ENCODE measurements around the gene LIPC. TPM values are rescaled to one million over a fixed set of nuclear protein-coding genes. Genes with fewer than 3 reads are reported as not detected.
A peak's percentile ranks its signal among the peaks of the same experiment; 100 is the strongest.

The LIPC gene
- total and polyA plus RNA-seq, 2 of the 4 experiments (the other 2 are of a cell fraction), result 0.07 TPM; not detected in 1

GRCh38 chr15:58432401-58432800, 610 bp downstream of the LIPC start:
- dilution Hi-C loops (cut with HindIII; ENCODE audit: low sequenced_read_pairs, unreplicated experiment) (no loop called here), intact Hi-C loops (cut with micrococcal nuclease) (no loop called here)
- WGBS, 2 experiments (ENCODE audit: extremely low coverage in 2 of 2, insufficient read length in 1 of 2), result 79% methylated on average over 3 of the region's 7 CpGs; no CpG with 5 or more reads in 1 of the 2 experiments

More at GRCh38 chr15:58432401-58432800, 610 bp downstream of the LIPC start:
- TF ChIP-seq FOS (IDR thresholded peaks at IDR 0.05; ENCODE audit: low read depth, low read length) (no peak), CEBPB (IDR thresholded peaks at IDR 0.05; ENCODE audit: low read depth, low read length) (peak; percentile 82), CHD1 (IDR thresholded peaks at IDR 0.05; ENCODE audit: low read depth, low read length) (no peak), CTCF (conservative IDR thresholded peaks at IDR 0.05; ENCODE audit: low read depth, low read length) (no peak), SMC3 (IDR thresholded peaks at IDR 0.05; ENCODE audit: low read depth, low read length) (no peak)
- Histone ChIP-seq H3K4ac (ENCODE audit: low read depth, low read length) (0 out of 2 replicates have a peak overlapping the region, but pooled peaks have one; percentile 24), H3K4me2 (ENCODE audit: low read depth, low read length) (peak overlapping the region; percentile 48), H2BK5ac (ENCODE audit: low read depth, low read length, poor library complexity, severe bottlenecking) (no peak overlapping the region), H4K91ac (ENCODE audit: insufficient read depth, low read depth, low read length) (no peak overlapping the region), H3K4me1 (ENCODE audit: control insufficient read depth, insufficient read depth, low read length) (peaks cover 5% of the 10 kb centered on the region; the same call in 1 of the 2 replicates), H2BK20ac (ENCODE audit: low read depth, low read length) (no peak overlapping the region), H3K9me1 (ENCODE audit: insufficient read depth, low read length) (0 out of 2 replicates have a peak, but pooled peaks cover 3% of the 10 kb centered on the region), H2BK15ac (ENCODE audit: low read depth, low read length) (peak overlapping the region; percentile 59; the same call in 1 of the 3 replicates), H2AK9ac (replicated peaks; ENCODE audit: low read depth, low read length, poor library complexity) (no peak overlapping the region), H3K36me3 (ENCODE audit: control insufficient read depth, insufficient read depth, low read length) (no peaks in the 10 kb centered on the region), H3K56ac (ENCODE audit: extremely low read depth, insufficient read depth, low read length) (no peak overlapping the region), H3K27ac (ENCODE audit: insufficient read depth, low read length) (no peak overlapping the region), H3K23ac (ENCODE audit: low read depth, low read length) (0 out of 2 replicates have a peak overlapping the region, but pooled peaks have one; percentile 4), H3K18ac (ENCODE audit: low read depth, low read length) (no peak overlapping the region), H3K27me3 (ENCODE audit: control insufficient read depth, insufficient read depth, low read length) (no peaks in the 10 kb centered on the region), H2BK120ac (ENCODE audit: low read depth, low read length) (no peak overlapping the region), H3K9me3 (ENCODE audit: control insufficient read depth, insufficient read depth, low read length) (no peaks in the 10 kb centered on the region), H2AK5ac (ENCODE audit: low read depth, low read length) (no peak overlapping the region), H3K9ac (ENCODE audit: low read depth, low read length) (no peak overlapping the region), H4K5ac (ENCODE audit: low read depth, low read length) (no peak overlapping the region), H3K14ac (replicated peaks; ENCODE audit: low read depth, low read length) (no peak overlapping the region), H3K79me1 (ENCODE audit: low read depth in 1 of 2, low read length in 2 of 2) (no peaks in the 10 kb centered on the region), H4K20me1 (ENCODE audit: insufficient read depth, low read length) (no peaks in the 10 kb centered on the region), H4K8ac (ENCODE audit: low read depth in 2 of 2, low read length in 2 of 2) (0 out of 4 replicates have a peak overlapping the region, but pooled peaks of 1 of the 2 experiments have one; percentile 2), H3K4me3 (ENCODE audit: insufficient read depth, low read depth, low read length) (no peak overlapping the region), H2AFZ (replicated peaks; ENCODE audit: low read length, poor library complexity) (peak overlapping the region; percentile 25)
- no TSS peak for BruUV-seq (replicated peaks)
- ChIA-PET POLR2A (ENCODE audit: unreplicated experiment) (interaction anchor here (0.5 kb wide), 1 partner anchor 11 kb away, joined by 3 read pairs; no protein-coding TSS in a partner anchor), CTCF (no interaction called here)
- DNase-seq, result peak; percentile 50
- ATAC-seq (ENCODE audit: low read depth), result peak; percentile 75
- in situ Hi-C loops (cut with MboI; ENCODE audit: low sequenced_read_pairs), result no loop called here

Measured in IMR-90 (cell line).